ENCODE data around the gene ELF2. TPM values are rescaled to one million over a fixed set of nuclear protein-coding genes. Genes with fewer than 3 reads are reported as not detected.

Gene ELF2
- total RNA-seq, 1 experiment from 2014 or later, result 21.9 TPM

DNA sequence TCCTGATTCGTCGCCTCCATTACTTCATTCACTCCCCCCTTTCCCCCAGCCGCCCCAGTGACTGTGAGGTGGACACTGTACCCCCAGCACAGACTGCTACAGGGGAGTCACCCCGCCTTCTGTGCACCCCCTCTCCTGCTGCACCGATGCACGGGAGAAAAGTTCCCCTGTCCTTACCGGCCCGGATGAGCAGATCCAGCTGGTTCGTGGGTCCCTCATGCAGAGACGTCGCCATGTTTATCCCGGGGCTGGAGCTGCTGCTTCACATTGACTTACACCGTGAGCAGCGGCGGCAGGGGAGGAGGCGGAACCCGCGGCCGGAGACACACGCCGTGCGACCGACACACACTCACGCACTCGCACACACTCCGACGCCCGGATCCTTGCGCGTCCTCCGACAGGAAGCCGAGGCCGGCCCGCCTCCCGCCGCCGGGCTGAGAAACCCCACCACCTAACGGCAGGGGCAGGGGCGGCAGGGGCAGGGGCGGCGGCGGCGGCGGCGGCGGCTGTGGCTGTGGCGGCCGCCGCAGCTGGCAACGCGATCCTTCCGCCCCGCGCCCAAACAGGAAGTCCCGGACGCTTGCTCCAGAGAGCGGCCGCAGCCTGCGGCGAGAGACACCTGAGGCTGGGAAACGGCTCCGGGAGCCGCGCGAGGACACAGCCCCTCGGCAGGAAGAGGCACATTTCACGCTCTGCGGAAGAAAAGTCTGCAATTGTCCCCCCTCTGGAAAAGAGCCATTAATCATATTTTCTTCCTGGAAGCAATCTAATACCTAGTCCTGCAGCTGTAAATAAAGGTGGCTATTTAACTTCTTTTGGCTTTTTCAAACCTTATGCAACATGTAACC is 92.8 kb downstream of the ELF2 start:
- Histone ChIP-seq H3K27ac (ENCODE audit: low read length) (peak overlapping the region; percentile 95), H3K4me1 (ENCODE audit: control insufficient read depth, insufficient read depth, low read length) (peaks cover 19% of the 10 kb centered on the region), H3K36me3 (ENCODE audit: control insufficient read depth, insufficient read depth, low read length) (peaks cover 2% of the 10 kb centered on the region), H3K9me3 (ENCODE audit: control insufficient read depth, insufficient read depth, low read depth, low read length) (no peaks in the 10 kb centered on the region), H3K4me3 (ENCODE audit: low read depth in 2 of 2, low read length in 2 of 2) (peak overlapping the region; percentile 88 to 95), H3K27me3 (ENCODE audit: control insufficient read depth, insufficient read depth, low read length) (no peaks in the 10 kb centered on the region)
- in situ Hi-C loops (cut with HindIII; ENCODE audit: low pct_unique_long_range_greater_than_20kb, low sequenced_read_pairs) (no loop called here), intact Hi-C loops (cut with micrococcal nuclease; ENCODE audit: unreplicated experiment) (no loop called here)
- ChIA-PET POLR2A (no interaction called here), CTCF (no interaction called here)
- ATAC-seq (peak; percentile 87), DNase-seq (ENCODE audit: low read depth, low spot score) (peak; percentile 46)
- TF ChIP-seq, protein P1, sequence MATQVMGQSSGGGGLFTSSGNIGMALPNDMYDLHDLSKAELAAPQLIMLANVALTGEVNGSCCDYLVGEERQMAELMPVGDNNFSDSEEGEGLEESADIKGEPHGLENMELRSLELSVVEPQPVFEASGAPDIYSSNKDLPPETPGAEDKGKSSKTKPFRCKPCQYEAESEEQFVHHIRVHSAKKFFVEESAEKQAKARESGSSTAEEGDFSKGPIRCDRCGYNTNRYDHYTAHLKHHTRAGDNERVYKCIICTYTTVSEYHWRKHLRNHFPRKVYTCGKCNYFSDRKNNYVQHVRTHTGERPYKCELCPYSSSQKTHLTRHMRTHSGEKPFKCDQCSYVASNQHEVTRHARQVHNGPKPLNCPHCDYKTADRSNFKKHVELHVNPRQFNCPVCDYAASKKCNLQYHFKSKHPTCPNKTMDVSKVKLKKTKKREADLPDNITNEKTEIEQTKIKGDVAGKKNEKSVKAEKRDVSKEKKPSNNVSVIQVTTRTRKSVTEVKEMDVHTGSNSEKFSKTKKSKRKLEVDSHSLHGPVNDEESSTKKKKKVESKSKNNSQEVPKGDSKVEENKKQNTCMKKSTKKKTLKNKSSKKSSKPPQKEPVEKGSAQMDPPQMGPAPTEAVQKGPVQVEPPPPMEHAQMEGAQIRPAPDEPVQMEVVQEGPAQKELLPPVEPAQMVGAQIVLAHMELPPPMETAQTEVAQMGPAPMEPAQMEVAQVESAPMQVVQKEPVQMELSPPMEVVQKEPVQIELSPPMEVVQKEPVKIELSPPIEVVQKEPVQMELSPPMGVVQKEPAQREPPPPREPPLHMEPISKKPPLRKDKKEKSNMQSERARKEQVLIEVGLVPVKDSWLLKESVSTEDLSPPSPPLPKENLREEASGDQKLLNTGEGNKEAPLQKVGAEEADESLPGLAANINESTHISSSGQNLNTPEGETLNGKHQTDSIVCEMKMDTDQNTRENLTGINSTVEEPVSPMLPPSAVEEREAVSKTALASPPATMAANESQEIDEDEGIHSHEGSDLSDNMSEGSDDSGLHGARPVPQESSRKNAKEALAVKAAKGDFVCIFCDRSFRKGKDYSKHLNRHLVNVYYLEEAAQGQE (IDR thresholded peaks at IDR 0.05; ENCODE audit: insufficient read depth in 1 of 2, low read depth in 2 of 2, low read length in 1 of 2), result no peak
- TF ChIP-seq, protein P2, sequence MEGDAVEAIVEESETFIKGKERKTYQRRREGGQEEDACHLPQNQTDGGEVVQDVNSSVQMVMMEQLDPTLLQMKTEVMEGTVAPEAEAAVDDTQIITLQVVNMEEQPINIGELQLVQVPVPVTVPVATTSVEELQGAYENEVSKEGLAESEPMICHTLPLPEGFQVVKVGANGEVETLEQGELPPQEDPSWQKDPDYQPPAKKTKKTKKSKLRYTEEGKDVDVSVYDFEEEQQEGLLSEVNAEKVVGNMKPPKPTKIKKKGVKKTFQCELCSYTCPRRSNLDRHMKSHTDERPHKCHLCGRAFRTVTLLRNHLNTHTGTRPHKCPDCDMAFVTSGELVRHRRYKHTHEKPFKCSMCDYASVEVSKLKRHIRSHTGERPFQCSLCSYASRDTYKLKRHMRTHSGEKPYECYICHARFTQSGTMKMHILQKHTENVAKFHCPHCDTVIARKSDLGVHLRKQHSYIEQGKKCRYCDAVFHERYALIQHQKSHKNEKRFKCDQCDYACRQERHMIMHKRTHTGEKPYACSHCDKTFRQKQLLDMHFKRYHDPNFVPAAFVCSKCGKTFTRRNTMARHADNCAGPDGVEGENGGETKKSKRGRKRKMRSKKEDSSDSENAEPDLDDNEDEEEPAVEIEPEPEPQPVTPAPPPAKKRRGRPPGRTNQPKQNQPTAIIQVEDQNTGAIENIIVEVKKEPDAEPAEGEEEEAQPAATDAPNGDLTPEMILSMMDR (IDR thresholded peaks at IDR 0.05), result no peak
- peak; percentile 57; the same call in 1 of the 2 replicates for TF ChIP-seq POLR2AphosphoS5 (IDR thresholded peaks at IDR 0.05; ENCODE audit: low read depth, low read length)
- no TSS peak for BruUV-seq (replicated peaks)

DNA sequence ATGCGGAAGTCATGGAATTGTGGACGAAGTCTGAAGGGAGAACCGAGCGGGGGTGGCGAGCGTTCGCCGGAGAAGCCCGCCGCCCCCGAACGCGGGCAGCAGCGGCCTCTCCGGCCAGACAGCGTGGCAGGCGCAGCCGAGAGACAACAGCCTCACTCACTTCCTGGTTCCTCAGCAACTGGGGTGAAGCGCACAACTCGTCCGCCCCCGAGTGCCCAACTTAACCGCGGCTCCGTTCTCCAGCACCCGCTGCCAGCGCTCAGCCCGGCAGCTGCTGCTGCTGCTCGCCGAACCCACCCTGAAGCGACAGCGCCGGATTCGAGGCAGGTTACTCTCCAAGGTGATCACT is 93.4 kb downstream of the ELF2 start:
- intact Hi-C loops (cut with micrococcal nuclease; ENCODE audit: unreplicated experiment) (no loop called here), in situ Hi-C loops (cut with HindIII; ENCODE audit: low pct_unique_long_range_greater_than_20kb, low sequenced_read_pairs) (no loop called here)
- H3K4me3 ChIP-seq (ENCODE audit: low read depth in 2 of 2, low read length in 2 of 2), result peak overlapping the region; percentile 88 to 95
- DNase-seq (ENCODE audit: low read depth, low spot score) (peak; percentile 36), ATAC-seq (peak; percentile 30)
- ChIA-PET POLR2A (no interaction called here), CTCF (no interaction called here)
- H3K36me3 ChIP-seq (ENCODE audit: control insufficient read depth, insufficient read depth, low read length), result peaks cover 2% of the 10 kb centered on the region; the same call in 1 of the 2 replicates
- no peaks in the 10 kb centered on the region for H3K27me3 ChIP-seq (ENCODE audit: control insufficient read depth, insufficient read depth, low read length)
- H3K4me1 ChIP-seq (ENCODE audit: control insufficient read depth, insufficient read depth, low read length), result peaks cover 19% of the 10 kb centered on the region
- TF ChIP-seq TCF7L2 (IDR thresholded peaks at IDR 0.05; ENCODE audit: low read depth, low read length) (no peak), POLR2AphosphoS5 (IDR thresholded peaks at IDR 0.05; ENCODE audit: low read depth, low read length) (no peak), SIN3A (IDR thresholded peaks at IDR 0.05; ENCODE audit: borderline replicate concordance, insufficient read depth, low read depth, low read length) (peak; percentile 51; the same call in 1 of the 2 replicates)
- TF ChIP-seq, protein P1 (IDR thresholded peaks at IDR 0.05; ENCODE audit: insufficient read depth in 1 of 2, low read depth in 2 of 2, low read length in 1 of 2), result no peak
- no peaks in the 10 kb centered on the region for H3K9me3 ChIP-seq (ENCODE audit: control insufficient read depth, insufficient read depth, low read depth, low read length)
- H3K27ac ChIP-seq (ENCODE audit: low read length), result peak overlapping the region; percentile 95
- no TSS peak for BruUV-seq (replicated peaks)

Measured in Panc1 (cell line).